Pericardium fibroblast (primary cell): ENCODE measurements around the gene LYAR. TPM values are rescaled to one million over a fixed set of nuclear protein-coding genes. Genes with fewer than 3 reads are reported as not detected.

Source experiments
- total RNA-seq: library from RNA; depleted of rRNA; stranded (reverse); fragments of >200 nt; gene quantifications from 2 replicates; pipeline ENCODE4 v1.2.3, GENCODE V29; 2015

LYAR gene
- total RNA-seq = 10.9 and 12.4 TPM in 2 replicates

GRCh38 chr4:4289941-4290850, at the start of gene LYAR, which contains the start of gene ZBTB49:
Gene LYAR (minus strand): TSS chr4:4290154. CDS start chr4:4283742, 6,412 bp downstream.
Gene ZBTB49 (plus strand): TSS chr4:4290251. CDS start chr4:4299946, 9,695 bp downstream.

GRCh38 chr4:4248029-4248884, 41.7 kb downstream of the LYAR start, which contains the start of gene TMEM128:
Gene TMEM128 (minus strand): TSS chr4:4248223. CDS start chr4:4248202, 21 bp downstream.

GRCh38 chr4:4226606-4227438, 63.1 kb downstream of the LYAR start, which contains the start of gene OTOP1:
Gene OTOP1 (minus strand): TSS chr4:4226929. CDS start chr4:4226864, 65 bp downstream.

Other genes starting within 250 kb of the LYAR start
- not detected in 2 replicates for gene OTOP1, start 63.2 kb downstream of the LYAR start, total RNA-seq
- gene TMEM128, start 41.9 kb downstream of the LYAR start, total RNA-seq = 17.3 and 21.6 TPM in 2 replicates
- gene ZBTB49, start 97 bp upstream of the LYAR start, total RNA-seq = 2.0 and 5.4 TPM in 2 replicates
- gene NSG1, start 96.9 kb upstream of the LYAR start, total RNA-seq = 1.8 and 33.4 TPM in 2 replicates